ENCODE results near the gene NFASC. TPM values are rescaled to one million over a fixed set of nuclear protein-coding genes. Genes with fewer than 3 reads are reported as not detected.

Gene NFASC
- total RNA-seq, 1 experiment from 2014 or later = not detected

DNA sequence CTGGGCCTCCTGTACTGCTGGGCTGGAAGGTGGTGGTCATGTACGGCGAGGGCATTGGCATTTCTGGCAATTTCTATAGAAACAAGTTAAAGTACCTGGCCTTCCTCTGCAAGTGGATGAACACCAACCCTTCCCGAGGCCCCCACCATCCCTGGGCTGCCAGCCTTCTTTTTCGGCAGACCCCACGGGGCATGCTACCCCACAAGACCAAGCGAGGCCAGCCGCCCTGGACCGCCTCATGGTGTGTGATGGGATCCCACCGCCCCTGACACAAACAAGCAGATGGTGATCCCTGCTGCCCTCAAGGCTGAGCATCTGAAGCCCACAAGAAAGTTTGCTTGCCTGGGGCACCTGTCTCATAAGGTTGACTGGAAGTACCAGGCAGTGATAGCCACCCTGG, 76.0 kb downstream of the NFASC start:
- BruUV-seq (replicated peaks) = no TSS peak
- CTCF ChIA-PET = no interaction called here
- Mint-ChIP-seq H3K4me1 (ENCODE audit: low read depth, unreplicated experiment) (no peaks in the 10 kb centered on the region), H3K4me3 (ENCODE audit: low read depth, unreplicated experiment) (no peak overlapping the region), H3K9me3 (ENCODE audit: low read depth, unreplicated experiment) (no peaks in the 10 kb centered on the region), H3K27me3 (ENCODE audit: unreplicated experiment) (peaks cover 54% of the 10 kb centered on the region), H3K36me3 (ENCODE audit: insufficient read depth, unreplicated experiment) (no peaks in the 10 kb centered on the region), H3K27ac (ENCODE audit: unreplicated experiment) (no peak overlapping the region)
- no peak for DNase-seq
- TF ChIP-seq, protein P1, sequence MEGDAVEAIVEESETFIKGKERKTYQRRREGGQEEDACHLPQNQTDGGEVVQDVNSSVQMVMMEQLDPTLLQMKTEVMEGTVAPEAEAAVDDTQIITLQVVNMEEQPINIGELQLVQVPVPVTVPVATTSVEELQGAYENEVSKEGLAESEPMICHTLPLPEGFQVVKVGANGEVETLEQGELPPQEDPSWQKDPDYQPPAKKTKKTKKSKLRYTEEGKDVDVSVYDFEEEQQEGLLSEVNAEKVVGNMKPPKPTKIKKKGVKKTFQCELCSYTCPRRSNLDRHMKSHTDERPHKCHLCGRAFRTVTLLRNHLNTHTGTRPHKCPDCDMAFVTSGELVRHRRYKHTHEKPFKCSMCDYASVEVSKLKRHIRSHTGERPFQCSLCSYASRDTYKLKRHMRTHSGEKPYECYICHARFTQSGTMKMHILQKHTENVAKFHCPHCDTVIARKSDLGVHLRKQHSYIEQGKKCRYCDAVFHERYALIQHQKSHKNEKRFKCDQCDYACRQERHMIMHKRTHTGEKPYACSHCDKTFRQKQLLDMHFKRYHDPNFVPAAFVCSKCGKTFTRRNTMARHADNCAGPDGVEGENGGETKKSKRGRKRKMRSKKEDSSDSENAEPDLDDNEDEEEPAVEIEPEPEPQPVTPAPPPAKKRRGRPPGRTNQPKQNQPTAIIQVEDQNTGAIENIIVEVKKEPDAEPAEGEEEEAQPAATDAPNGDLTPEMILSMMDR (IDR thresholded peaks at IDR 0.05; ENCODE audit: unreplicated experiment) = no peak
- intact Hi-C loops (cut with micrococcal nuclease; ENCODE audit: unreplicated experiment) = no loop called here

DNA sequence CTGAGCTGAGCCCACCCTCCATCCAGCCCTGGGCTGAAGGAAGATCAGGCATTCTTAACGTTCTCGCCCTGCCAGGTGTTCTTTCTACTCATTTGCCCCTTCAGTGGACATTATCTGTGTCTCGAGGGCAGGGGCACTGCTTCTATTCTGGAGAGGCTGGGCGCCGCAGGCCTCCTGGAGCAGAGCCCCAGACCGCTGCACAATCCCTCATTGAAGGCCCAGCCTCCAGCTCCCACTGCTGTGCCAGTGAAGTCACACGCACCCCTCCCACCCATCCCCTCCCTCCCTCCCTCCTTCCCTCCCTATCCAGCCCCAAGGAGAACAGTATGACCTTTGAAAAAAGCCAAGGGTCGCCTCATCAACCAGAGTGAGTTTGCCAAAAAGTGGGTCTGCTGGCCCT, 76.7 kb downstream of the NFASC start:
- BruUV-seq (replicated peaks) = no TSS peak
- TF ChIP-seq, protein P1 (IDR thresholded peaks at IDR 0.05; ENCODE audit: unreplicated experiment) = no peak
- no peak overlapping the region for H3K4me3 Mint-ChIP-seq (ENCODE audit: low read depth, unreplicated experiment)
- CTCF ChIA-PET = no interaction called here
- no peaks in the 10 kb centered on the region for H3K4me1 Mint-ChIP-seq (ENCODE audit: low read depth, unreplicated experiment)
- H3K27ac Mint-ChIP-seq (ENCODE audit: unreplicated experiment) = no peak overlapping the region
- H3K36me3 Mint-ChIP-seq (ENCODE audit: insufficient read depth, unreplicated experiment) = no peaks in the 10 kb centered on the region
- DNase-seq = no peak
- peaks cover 61% of the 10 kb centered on the region for H3K27me3 Mint-ChIP-seq (ENCODE audit: unreplicated experiment)
- intact Hi-C loops (cut with micrococcal nuclease; ENCODE audit: unreplicated experiment) = no loop called here
- no peaks in the 10 kb centered on the region for H3K9me3 Mint-ChIP-seq (ENCODE audit: low read depth, unreplicated experiment)

DNA sequence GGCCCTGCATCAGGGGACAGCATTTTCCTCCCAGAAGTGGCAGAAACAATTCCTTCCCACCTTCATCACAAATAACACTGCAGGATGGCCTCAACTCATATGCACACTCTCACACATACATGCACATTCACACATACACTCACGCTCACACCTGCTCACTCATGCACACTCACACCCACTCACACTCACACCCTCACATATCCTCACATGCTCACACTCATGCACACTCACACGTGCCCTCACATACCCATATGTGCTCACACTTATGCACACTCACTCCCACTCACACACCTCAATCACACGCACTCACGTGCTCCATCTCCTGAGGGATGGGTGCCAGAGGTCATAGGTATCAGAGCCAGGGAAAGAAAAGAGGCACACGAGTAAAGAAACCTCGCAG, 77.1 kb downstream of the NFASC start:
- intact Hi-C loops (cut with micrococcal nuclease; ENCODE audit: unreplicated experiment) = no loop called here
- H3K27me3 Mint-ChIP-seq (ENCODE audit: unreplicated experiment) = peaks cover 66% of the 10 kb centered on the region
- no TSS peak for BruUV-seq (replicated peaks)

DNA sequence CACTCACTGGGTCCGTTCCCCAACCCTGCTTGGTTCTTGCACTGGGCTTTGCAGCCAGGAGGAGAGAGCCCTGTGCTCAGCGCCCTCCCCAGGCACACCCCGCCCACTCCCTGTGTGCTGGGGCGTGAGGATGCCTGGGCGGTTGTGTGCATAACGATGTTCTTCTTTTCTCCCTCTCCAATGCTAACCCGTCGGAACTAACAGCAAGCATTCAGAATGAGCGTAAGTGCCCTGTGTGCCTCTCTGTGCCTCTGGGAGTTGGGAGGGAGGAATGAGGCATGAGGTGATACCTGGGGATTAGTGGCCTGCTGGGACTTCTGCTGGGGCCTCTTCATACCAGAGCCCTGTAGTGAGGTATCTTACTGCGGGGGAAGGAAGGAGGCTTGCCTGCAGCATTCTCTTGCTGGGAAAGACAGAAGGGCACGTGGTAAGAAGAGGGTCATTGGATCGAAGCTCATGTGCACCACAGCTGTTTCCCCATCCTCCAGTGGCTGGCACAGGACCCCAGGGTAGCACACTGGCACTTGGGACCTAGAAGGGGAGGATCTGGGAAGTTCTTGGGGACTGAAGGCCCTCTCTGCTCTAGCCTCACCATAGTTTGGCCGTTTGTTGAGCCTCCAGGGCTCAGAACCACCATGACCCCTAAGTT, 79.8 kb downstream of the NFASC start:
- Mint-ChIP-seq H3K27me3 (ENCODE audit: unreplicated experiment) (peaks cover 93% of the 10 kb centered on the region), H3K4me3 (ENCODE audit: low read depth, unreplicated experiment) (no peak overlapping the region), H3K9me3 (ENCODE audit: low read depth, unreplicated experiment) (no peaks in the 10 kb centered on the region), H3K36me3 (ENCODE audit: insufficient read depth, unreplicated experiment) (no peaks in the 10 kb centered on the region), H3K4me1 (ENCODE audit: low read depth, unreplicated experiment) (no peaks in the 10 kb centered on the region), H3K27ac (ENCODE audit: unreplicated experiment) (no peak overlapping the region)
- intact Hi-C loops (cut with micrococcal nuclease; ENCODE audit: unreplicated experiment) = no loop called here
- BruUV-seq (replicated peaks) = no TSS peak
- DNase-seq = no peak
- CTCF ChIA-PET = interaction anchor here (0.7 kb wide), 1 partner anchor 296 kb away, joined by 5 read pairs; no protein-coding TSS in a partner anchor
- TF ChIP-seq, protein P1 (IDR thresholded peaks at IDR 0.05; ENCODE audit: unreplicated experiment) = no peak

More for the DNA sequence above, 77.1 kb downstream of the NFASC start:
- TF ChIP-seq, protein P1 (IDR thresholded peaks at IDR 0.05; ENCODE audit: unreplicated experiment) = no peak
- Mint-ChIP-seq H3K4me1 (ENCODE audit: low read depth, unreplicated experiment) (no peaks in the 10 kb centered on the region), H3K36me3 (ENCODE audit: insufficient read depth, unreplicated experiment) (no peaks in the 10 kb centered on the region), H3K9me3 (ENCODE audit: low read depth, unreplicated experiment) (no peaks in the 10 kb centered on the region), H3K4me3 (ENCODE audit: low read depth, unreplicated experiment) (no peak overlapping the region), H3K27ac (ENCODE audit: unreplicated experiment) (no peak overlapping the region)
- DNase-seq = no peak
- CTCF ChIA-PET = interaction anchor here (1.3 kb wide), 1 partner anchor 8 kb away, joined by 4 read pairs; no protein-coding TSS in a partner anchor

Data from Calu3 (cell line).